Ovary (tissue), 9 donors: ENCODE data around the gene IL12A. TPM values are rescaled to one million over a fixed set of nuclear protein-coding genes. Genes with fewer than 3 reads are reported as not detected.

Experiments
- DNase-seq, 5 donors: peaks; one replicate each; pipeline ENCODE4 v3.0.0-alpha.2; 2019 to 2020
- H3K27ac ChIP-seq, 2 donors: fragments of 200-600 bp; one replicate each; pipeline versions ENCODE4 v1.5.1 to v1.8.0; 2019 to 2022
- H3K27me3 ChIP-seq: fragments of 200-600 bp; one replicate; pipeline ENCODE4 v1.8.0; 2022
- H3K36me3 ChIP-seq: fragments of 200-600 bp; sonication (generic); one replicate; pipeline ENCODE4 v1.5.1; 2019
- H3K4me1 ChIP-seq: one replicate; pipeline ENCODE4 v1.8.1; 2013; ENCODE audit warnings: mild to moderate bottlenecking, moderate library complexity; ENCODE audit not compliant: insufficient read depth
- H3K4me3 ChIP-seq: fragments of 200-600 bp; sonication (generic); one replicate; pipeline ENCODE4 v1.5.1; 2017
- H3K9me3 ChIP-seq, 2 donors: fragments of 200-600 bp in 1 of 2; sonication (generic) in 1 of 2; one replicate each; pipeline versions ENCODE4 v1.5.1 to v1.8.1; 2013 to 2019; ENCODE audit warnings: mild to moderate bottlenecking in 1 of 2, moderate library complexity in 1 of 2
- CTCF ChIP-seq, 3 donors: fragments of 450-650 bp in 2 of 3; fragments of 200-600 bp in 1 of 3; IDR thresholded peaks; one replicate each; pipeline versions ENCODE4 v1.5.1 to v1.8.0; 2016 to 2022; ENCODE audit warnings: antibody characterized with exemption in 3 of 3, mild to moderate bottlenecking in 1 of 3
- EP300 ChIP-seq: sonication (generic); formaldehyde crosslinking; IDR thresholded peaks from one replicate; pipeline ENCODE4 v1.6.1; 2017; ENCODE audit warnings: antibody characterized with exemption
- POLR2A ChIP-seq: fragments of 450-650 bp; IDR thresholded peaks from one replicate; pipeline ENCODE4 v1.6.1; 2017; ENCODE audit warnings: antibody characterized with exemption, mild to moderate bottlenecking, moderate library complexity
- WGBS, 3 donors: extraction: QIAGEN DNeasy Blood & Tissue Kit in 1 of 3; methylation state at CpG; one replicate each; pipeline versions ENCODE4 v1.1.5 to v1.1.7; 2013 to 2017; 5-methylcytosine and 5-hydroxymethylcytosine counted together
- intact Hi-C, 4 donors: fragments of 100-400 bp; cut with DNase I; formaldehyde crosslinking; loops; one replicate each; pipeline versions ENCODE4 v1.11.0 to v1.15.1; 2022 to 2023
- polyA plus RNA-seq, 2 donors: library from polyadenylated mRNA; stranded (reverse); fragments of 200-250 nt in 1 of 2; fragments of 350-450 nt in 1 of 2; fragmentation: Illumina TruSeq in 1 of 2; extraction: RNeasy Lipid Tissue Mini Kit (QIAGEN cat#74804) in 1 of 2; gene quantifications; one replicate each; pipeline ENCODE4 v1.2.3, GENCODE V29; 2013 to 2014
- total RNA-seq, 7 donors: library from RNA; depleted of rRNA in 2 of 7; stranded (reverse); fragments of >200 nt in 2 of 7; fragmentation: NEBNext Ultra II Directional in 3 of 7; extraction: Animal tissue kit (Norgen Biotek cat#: 25700) in 3 of 7; gene quantifications; one replicate each; pipeline versions ENCODE4 v1.1.0 to v1.2.4, GENCODE V29; 2016 to 2023
- donor health status: DM: no; HTN: no; CAD: no; lungs with moderate emphysema.
- donor health status: DM: no; HTN: no; CAD: no.
- donor health status: Bipolar disorder and iron deficiency.
- donor health status: DM: yes; HTN: yes; CAD: no.
- donor health status: DM: no; HTN: no; CAD: no.
- donor health status: DM: yes; HTN: yes; CAD: no.

The IL12A gene
- total and polyA plus RNA-seq, 9 donors, result 0.15 to 6.0 (median 0.44) TPM; not detected in 1

- Histone ChIP-seq H3K36me3 (no peaks in the 10 kb centered on the region), H3K27me3 (no peaks in the 10 kb centered on the region), H3K27ac (no peak overlapping the region), H3K4me3 (no peak overlapping the region), H3K9me3 (peaks cover 0 to 6% of the 10 kb centered on the region in 2 donors), H3K4me1 (peaks cover 2% of the 10 kb centered on the region)
- WGBS, 3 donors, result 71 to 77% (median 73%) methylated on average over 3 of the region's 3 CpGs
- no peak for DNase-seq
- TF ChIP-seq POLR2A, result no peak
- no peak for TF ChIP-seq EP300
- TF ChIP-seq CTCF (IDR thresholded peaks at IDR 0.05), result no peak
- intact Hi-C loops, result no loop called here
Measured at GRCh38 chr3:160040181-160040580, 51.5 kb downstream of the IL12A start.

GRCh38 chr3:160041465-160041864 is 52.8 kb downstream of the IL12A start:
- Histone ChIP-seq H3K4me1 (peaks cover 2% of the 10 kb centered on the region), H3K27ac (no peak overlapping the region), H3K36me3 (no peaks in the 10 kb centered on the region), H3K9me3 (peaks cover 0 to 6% of the 10 kb centered on the region in 2 donors), H3K27me3 (no peaks in the 10 kb centered on the region), H3K4me3 (no peak overlapping the region)
- TF ChIP-seq POLR2A (no peak), EP300 (no peak), CTCF (IDR thresholded peaks at IDR 0.05) (no peak)
- WGBS, 3 donors, result 81 to 89% (median 88%) methylated on average over 1 of the region's 1 CpG
- no peak for DNase-seq
- intact Hi-C loops, result no loop called here

GRCh38 chr3:160044121-160044520 is 55.5 kb downstream of the IL12A start:
- Histone ChIP-seq H3K36me3 (no peaks in the 10 kb centered on the region), H3K27me3 (no peaks in the 10 kb centered on the region), H3K4me1 (no peaks in the 10 kb centered on the region), H3K27ac (no peak overlapping the region), H3K4me3 (no peak overlapping the region), H3K9me3 (peaks cover 0 to 6% of the 10 kb centered on the region in 2 donors)
- TF ChIP-seq CTCF (IDR thresholded peaks at IDR 0.05) (no peak), EP300 (no peak), POLR2A (no peak)
- no peak for DNase-seq
- intact Hi-C loops, result no loop called here
- WGBS, 3 donors, result 48 to 67% (median 64%) methylated on average over 1 of the region's 1 CpG

Other genes starting within 250 kb of the IL12A start
- gene SCHIP1, start 149.0 kb upstream of the IL12A start, total RNA-seq, result 1 to 10 TPM in 4 of 7 donors, under 1 TPM in 3; 0.28 to 6.5 (median 1.1) TPM
- 1 to 10 TPM; 1.1 to 3.0 TPM for gene SCHIP1, start 149.0 kb upstream of the IL12A start, polyA plus RNA-seq
- under 1 TPM in 5 of 7 donors, not detected in 2; 0.15 to 0.43 (median 0.32) TPM for gene C3orf80, start 236.6 kb downstream of the IL12A start, total RNA-seq
- gene C3orf80, start 236.6 kb downstream of the IL12A start, polyA plus RNA-seq, result under 1 TPM; 0.27 to 0.34 TPM